Keratinocyte (primary cell): ENCODE results near the gene TREM2.

ENCODE experiments used
- CTCF ChIP-seq, 3 experiments: IDR thresholded peaks in 1 of 3; conservative IDR thresholded peaks in 1 of 3; optimal IDR thresholded peaks in 1 of 3; 2 replicates in 2 of 3; 3 replicates in 1 of 3; pipeline versions ENCODE3 to v1.5.1; 2011; ENCODE audit warnings: low read length in 3 of 3, mild to moderate bottlenecking in 3 of 3, moderate library complexity in 2 of 3, control low read depth in 1 of 3, inconsistent platforms in 1 of 3; ENCODE audit not compliant: insufficient read depth in 2 of 3; ENCODE audit errors: extremely low read depth in 1 of 3
- EZH2 ChIP-seq: IDR thresholded peaks from one replicate; pipeline ENCODE4 v1.6.1; 2012; ENCODE audit warnings: inconsistent platforms, mild to moderate bottlenecking, low read length, moderate library complexity

- TF ChIP-seq CTCF (optimal IDR thresholded peaks at IDR 0.05 in 1 of 3, IDR thresholded peaks at IDR 0.05 in 1 of 3, conservative IDR thresholded peaks at IDR 0.05 in 1 of 3; ENCODE audit: extremely low read depth in 1 of 3, insufficient read depth in 2 of 3, low read length in 3 of 3) = no peak
- TF ChIP-seq EZH2 = no peak
These were observed 45.7 kb upstream of the TREM2 start for GRCh38 chr6:41208439-41209106.
